ENCODE data around the gene TSPAN3. TPM values are rescaled to one million over a fixed set of nuclear protein-coding genes. Genes with fewer than 3 reads are reported as not detected.

Gene TSPAN3
- total RNA-seq, 1 donor = 182 TPM

GRCh38 chr15:77085297-77085696 lies 14.4 kb upstream of the TSPAN3 start:
- no peak for DNase-seq (ENCODE audit: low read depth in 2 of 3, low spot score in 2 of 3)

- no peak for DNase-seq (ENCODE audit: low read depth in 2 of 3, low spot score in 2 of 3)
These were observed 13.5 kb upstream of the TSPAN3 start for GRCh38 chr15:77084436-77084835.

DNA sequence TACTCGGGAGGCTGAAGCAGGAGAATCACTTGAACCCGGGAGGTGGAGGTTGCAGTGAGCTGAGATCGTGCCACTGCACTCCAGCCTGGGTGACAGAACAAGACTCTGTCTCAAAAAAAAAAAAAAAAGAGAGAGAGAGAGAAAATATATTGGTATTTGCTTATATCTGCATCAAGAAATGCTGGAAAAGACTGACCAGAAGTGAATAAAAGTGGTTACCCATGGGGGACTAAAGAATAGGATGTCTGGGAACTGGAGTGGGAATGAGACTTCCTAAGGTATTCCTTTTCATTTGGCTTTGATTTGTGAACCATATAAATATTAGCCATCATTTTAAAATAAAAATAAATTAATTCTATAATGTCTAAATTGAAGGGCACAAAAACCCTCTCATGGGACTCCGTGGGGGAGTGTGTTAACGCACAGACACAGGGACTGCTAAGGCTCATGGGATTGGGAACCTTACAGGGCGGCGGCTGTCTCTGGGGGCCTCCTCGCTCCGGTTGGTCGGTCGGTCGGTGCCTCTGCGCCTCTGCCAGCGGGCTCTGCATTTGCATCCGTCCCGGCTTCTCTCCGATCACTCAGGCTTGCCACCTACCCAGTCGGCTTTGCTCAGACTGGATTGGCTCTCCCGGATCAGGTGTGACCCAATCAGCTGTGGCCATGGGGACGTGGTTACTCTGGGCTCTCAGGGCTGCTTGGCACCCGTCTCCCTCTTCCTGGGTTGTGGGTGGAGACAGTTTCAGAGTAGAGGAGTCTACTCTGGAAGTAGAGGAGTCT lies 12.7 kb upstream of the TSPAN3 start:
- DNase-seq (ENCODE audit: low read depth in 2 of 3, low spot score in 2 of 3) = peak in 2 of 3 donors; percentile 74 to 77

DNA sequence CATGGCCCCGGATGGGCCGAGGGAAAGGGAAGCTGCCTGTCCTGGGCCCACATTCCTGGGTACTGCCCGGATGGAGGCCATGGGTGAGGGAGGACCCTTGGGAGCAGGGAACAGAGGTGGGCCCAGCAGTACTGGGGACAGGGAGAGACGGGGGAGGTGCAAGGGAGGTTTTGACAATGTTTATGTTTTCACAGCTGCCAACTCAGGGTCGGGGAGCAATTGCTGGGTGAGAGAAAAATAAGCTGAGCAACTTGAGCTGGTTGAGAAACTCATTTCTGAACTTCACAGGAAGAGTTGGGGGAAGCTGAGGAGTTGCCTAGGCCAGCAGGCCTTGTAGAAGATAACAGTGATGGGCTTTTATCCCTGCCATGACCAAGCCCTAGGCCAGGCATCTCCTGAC lies 11.1 kb upstream of the TSPAN3 start:
- no peak for DNase-seq (ENCODE audit: low read depth in 2 of 3, low spot score in 2 of 3)

DNA sequence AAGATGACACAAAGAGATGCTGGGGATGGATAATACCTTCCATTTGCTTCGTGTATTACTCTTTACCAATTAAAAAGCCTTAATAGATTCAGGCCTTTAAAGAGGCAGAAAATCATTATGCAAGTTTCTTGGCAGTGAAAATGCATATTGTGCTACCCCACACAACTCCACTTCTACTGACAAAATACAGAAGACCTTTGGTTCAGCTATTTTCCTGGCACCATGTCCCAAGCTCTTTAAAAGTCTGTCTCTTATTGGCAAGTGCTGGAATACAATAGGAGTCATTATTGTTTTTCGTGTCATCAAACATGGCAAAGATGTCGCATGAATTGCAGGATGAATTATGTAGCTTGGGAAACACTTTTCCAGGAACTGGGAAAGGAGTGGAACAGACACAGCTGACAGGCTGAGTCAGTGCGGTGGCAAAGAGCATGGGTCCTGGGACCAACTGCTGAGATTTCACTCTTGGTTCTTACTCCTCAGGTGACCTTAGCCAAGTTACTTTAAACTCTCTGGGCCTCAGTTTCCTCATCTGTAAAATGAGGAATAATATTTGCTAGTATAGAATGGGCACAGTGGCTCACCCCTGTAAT lies 5.5 kb upstream of the TSPAN3 start:
- no peak for DNase-seq (ENCODE audit: low read depth in 2 of 3, low spot score in 2 of 3)

- no peak for DNase-seq (ENCODE audit: low read depth in 2 of 3, low spot score in 2 of 3)
These were observed 4.6 kb upstream of the TSPAN3 start for GRCh38 chr15:77075528-77075927.

DNA sequence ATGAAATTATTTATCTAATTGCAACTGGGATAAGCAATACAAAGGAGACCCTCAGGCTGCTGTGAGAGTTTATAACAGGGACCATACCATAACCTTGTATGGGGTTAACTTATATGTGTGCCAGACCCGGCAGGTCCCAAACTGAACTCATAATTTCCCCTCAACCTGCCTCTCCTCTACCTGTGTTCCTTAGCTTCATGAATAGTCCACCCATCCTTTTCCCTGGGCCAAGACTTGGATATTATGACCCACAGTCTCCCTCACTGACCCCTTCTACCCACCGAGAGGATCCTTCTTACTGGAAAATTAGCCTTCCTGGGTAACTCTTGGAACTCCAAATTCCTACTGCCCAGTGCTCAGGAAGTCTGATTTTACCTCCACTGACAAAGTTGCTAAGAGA lies 3.4 kb upstream of the TSPAN3 start:
- no peak for DNase-seq (ENCODE audit: low read depth in 2 of 3, low spot score in 2 of 3)

DNA sequence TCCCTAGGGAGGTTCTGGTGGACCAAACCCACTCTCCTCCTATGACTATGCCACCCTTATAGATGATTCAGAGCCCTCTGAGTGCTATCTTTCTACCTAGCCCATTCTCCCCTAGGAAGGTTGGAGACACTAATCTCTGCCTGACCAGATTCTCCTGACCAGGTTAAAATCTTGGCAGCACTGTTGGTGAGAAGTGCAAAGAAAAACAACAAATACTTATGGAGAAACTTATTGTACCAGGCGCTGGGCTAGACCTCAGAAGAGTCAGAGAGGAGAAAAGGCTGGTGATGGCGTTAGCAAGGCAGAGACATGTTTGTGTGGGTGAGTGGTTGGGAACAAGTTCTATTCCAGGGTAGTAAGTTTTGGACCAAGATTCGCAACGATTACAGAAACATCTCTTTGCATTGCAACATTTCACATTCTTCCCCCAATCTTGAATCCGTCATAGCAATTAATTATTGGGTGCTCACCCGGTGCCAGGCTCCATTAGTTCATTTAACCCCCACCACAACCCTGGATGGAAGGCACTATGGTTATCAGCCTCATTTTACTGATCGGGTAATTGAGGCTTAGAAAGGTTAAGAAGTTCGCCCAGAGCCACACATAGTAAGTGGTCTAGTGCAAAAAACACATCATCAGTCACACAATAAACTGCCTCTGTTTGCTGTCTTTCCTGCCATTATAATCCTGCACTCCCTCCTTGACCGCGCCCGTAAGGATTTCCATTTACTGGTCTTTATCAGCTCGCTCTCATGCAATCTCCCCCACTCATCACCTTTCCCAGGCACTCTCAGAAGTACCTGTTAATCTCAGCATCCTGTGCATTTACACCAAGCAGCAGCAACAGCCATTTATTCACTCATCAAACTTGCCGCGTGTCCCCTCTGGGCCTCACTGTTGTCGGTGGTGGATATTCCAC lies 655 bp upstream of the TSPAN3 start:
- DNase-seq (ENCODE audit: low read depth in 2 of 3, low spot score in 2 of 3) = no peak

- no peak for DNase-seq (ENCODE audit: low read depth in 2 of 3, low spot score in 2 of 3)
These were observed 772 bp downstream of the TSPAN3 start for GRCh38 chr15:77070180-77070494.

DNA sequence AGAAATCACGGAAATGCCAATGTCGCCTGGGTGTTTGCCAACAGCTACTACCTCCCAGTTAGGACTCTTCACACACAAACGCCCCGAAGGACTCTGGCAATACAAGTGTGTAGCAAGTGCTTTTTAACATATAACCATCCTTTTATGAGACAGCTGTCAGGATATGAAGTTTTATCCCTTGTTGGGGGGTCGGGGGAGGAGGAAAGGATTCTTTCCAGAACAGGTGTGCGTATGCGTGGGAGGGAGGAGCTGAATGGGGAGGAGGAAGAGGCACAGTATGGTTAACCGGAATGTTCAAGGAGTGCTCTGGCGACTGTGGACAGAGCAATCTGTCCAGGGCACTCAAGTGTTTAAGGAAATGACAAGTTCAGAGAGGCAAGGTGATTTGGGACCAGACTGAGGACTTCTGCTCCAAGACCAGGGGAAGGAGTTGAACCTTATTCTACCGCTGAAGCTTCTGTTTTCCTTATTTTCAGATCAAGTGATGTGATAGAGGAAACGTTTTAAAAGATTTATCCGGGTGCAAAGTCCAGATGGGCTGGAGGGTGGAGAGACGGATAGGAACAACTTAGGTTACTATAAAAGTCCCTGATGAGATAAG lies 1.3 kb downstream of the TSPAN3 start:
- no peak for DNase-seq (ENCODE audit: low read depth in 2 of 3, low spot score in 2 of 3)

- DNase-seq (ENCODE audit: low read depth in 2 of 3, low spot score in 2 of 3) = no peak
These were observed 2.3 kb downstream of the TSPAN3 start for GRCh38 chr15:77068633-77069032.

DNA sequence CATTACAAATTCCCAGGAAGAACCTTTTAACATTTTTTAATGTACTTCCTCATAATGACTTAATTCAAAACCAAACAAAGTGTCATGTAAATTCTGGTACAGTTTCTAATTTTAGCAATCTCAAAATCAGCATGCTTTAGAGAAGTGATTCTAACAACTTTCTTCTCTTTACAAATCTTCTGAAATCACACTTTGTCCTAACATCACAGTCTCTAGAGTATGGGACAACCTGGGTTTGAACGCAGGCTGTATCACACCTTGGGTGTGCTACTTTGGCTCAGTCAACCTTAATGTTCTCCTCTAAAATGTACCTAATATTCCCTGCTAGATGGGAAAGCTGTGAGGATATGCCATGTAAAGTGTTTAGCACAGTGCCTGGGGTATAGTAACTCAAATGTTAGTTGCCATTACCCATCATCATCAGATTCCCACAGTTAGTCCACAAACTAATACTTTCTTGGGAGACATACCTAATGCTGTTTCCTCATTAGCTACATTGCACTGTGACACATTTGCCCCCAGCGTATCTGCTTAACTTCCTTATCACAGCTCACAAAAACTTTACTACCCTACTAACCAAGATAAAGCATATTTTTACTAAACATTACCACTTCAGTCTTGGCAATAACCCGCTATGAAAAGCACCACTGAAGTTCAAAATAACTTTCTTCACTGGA lies 3.1 kb downstream of the TSPAN3 start:
- peak in 1 of 3 donors; percentile 8 for DNase-seq (ENCODE audit: low read depth in 2 of 3, low spot score in 2 of 3)

- DNase-seq (ENCODE audit: low read depth in 2 of 3, low spot score in 2 of 3) = no peak
These were observed 3.8 kb downstream of the TSPAN3 start for GRCh38 chr15:77066971-77067690.

DNA sequence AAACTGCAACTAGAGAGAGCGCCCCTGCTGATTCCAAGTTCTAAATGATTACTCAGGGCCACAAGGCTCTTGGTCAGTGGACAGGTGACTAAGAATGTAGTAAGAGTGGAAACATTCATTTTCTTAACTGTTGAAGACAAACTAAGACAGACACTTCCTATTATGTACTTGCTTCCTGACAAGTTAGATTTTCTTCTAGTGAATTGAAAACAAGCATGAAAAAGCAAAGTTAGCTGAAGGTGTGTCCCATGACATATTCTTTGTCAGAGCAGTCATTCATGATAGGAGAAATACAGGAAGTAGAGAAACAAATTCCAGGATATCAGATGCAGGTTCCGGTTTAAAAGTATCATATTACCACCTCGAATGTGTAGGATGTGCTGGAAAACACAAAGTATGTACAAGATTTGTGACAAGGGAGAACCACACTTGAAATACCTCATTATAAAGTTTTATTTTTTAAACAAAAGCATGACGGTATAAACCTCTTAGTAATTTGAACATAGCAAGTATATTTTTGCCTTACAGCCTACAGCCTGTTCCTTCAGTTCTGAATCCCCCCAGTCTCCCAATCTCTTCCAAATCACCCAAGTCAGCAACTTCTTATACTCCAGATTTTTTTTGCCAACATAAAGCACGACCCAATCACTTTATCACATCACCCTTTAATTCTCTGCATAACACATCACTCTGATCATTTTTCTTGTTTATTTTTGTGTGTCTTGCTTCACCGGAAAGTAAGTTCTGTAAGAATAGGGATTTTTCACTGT lies 6.2 kb downstream of the TSPAN3 start:
- peak in 2 of 3 donors; percentile 35 to 42 for DNase-seq (ENCODE audit: low read depth in 2 of 3, low spot score in 2 of 3)

GRCh38 chr15:77064063-77064462 lies 6.8 kb downstream of the TSPAN3 start:
- DNase-seq (ENCODE audit: low read depth in 2 of 3, low spot score in 2 of 3) = no peak

- no peak for DNase-seq (ENCODE audit: low read depth in 2 of 3, low spot score in 2 of 3)
These were observed 7.7 kb downstream of the TSPAN3 start for GRCh38 chr15:77063249-77063648.

- DNase-seq (ENCODE audit: low read depth in 2 of 3, low spot score in 2 of 3) = no peak
These were observed 10.4 kb downstream of the TSPAN3 start for GRCh38 chr15:77060546-77060945.

GRCh38 chr15:77059786-77060361 lies 11.0 kb downstream of the TSPAN3 start:
- DNase-seq (ENCODE audit: low read depth in 2 of 3, low spot score in 2 of 3) = no peak

- no peak for DNase-seq (ENCODE audit: low read depth in 2 of 3, low spot score in 2 of 3)
These were observed 12.4 kb downstream of the TSPAN3 start for GRCh38 chr15:77058468-77058867.
